OCI-LY3 (cell line): ENCODE measurements around the gene PTPN21.

Source experiments
- CTCF ChIP-seq: fragments of 200-600, 300-600 bp; sonication (generic); IDR thresholded peaks from 2 replicates; pipeline ENCODE4 v1.5.1; 2014; ENCODE audit warnings: antibody characterized with exemption, low read length, low read depth
- EZH2phosphoT487 ChIP-seq: fragments of 200-600 bp; shearing (Covaris generic); IDR thresholded peaks from 2 replicates; pipeline ENCODE4 v1.6.1; 2018; ENCODE audit warnings: antibody characterized with exemption, mixed run types, low read depth

- TF ChIP-seq CTCF (no peak), EZH2phosphoT487 (no peak)
These were observed 19.0 kb downstream of the PTPN21 start for GRCh38 chr14:88535813-88536212.
